A549 (cell line): Measurements from ENCODE around the gene SRMS. TPM values are rescaled to one million over a fixed set of nuclear protein-coding genes. Genes with fewer than 3 reads are reported as not detected.

Experiments used
- ATAC-seq, 2 experiments: fragments of 200-7000 bp in 1 of 2; fragments of >200 bp in 1 of 2; cut with Nextera tagmentation in 1 of 2; cut with Tn5 transposase in 1 of 2; 3 replicates each; pipeline versions ENCODE4 v1.8.0 to v1.9.1; 2018 to 2020; ENCODE audit warnings: mild to moderate bottlenecking in 1 of 2, moderate library complexity in 1 of 2
- CTCF ChIA-PET: fragments of 300-600 bp; sonication (Branson Sonifier 250); formaldehyde crosslinking; extraction: SDS; loops from one replicate; lab custom pipeline; 2021; ENCODE audit warnings: antibody characterized with exemption, inconsistent platforms; lab: Yijun Ruan, JAX
- POLR2A ChIA-PET: fragments of 350-600 bp; formaldehyde crosslinking; extraction: SDS; loops from one replicate; lab custom pipeline; 2021; ENCODE audit warnings: antibody characterized with exemption, inconsistent platforms; lab: Yijun Ruan, JAX
- DNase-seq, 2 experiments: peaks; one replicate each; pipeline versions ENCODE4 v3.0.0 to v3.0.0-alpha.2; 2011 to 2016; ENCODE audit warnings: low read depth in 1 of 2, low spot score in 1 of 2
- FAIRE-seq: peaks from 2 replicates; lab custom pipeline; 2011; peaks lifted over from hg19 to GRCh38; lab: Jason Lieb, UNC
- H3K27ac ChIP-seq, 2 experiments: fragments of >200 bp; sonication (Bioruptor Twin); formaldehyde crosslinking; 3 replicates each; pipeline ENCODE4 v1.5.1; 2016 to 2017
- H3K4me1 ChIP-seq: fragments of >200 bp; sonication (Bioruptor Twin); formaldehyde crosslinking; 3 replicates; pipeline ENCODE4 v1.6.1; 2016
- H3K4me2 ChIP-seq: fragments of >200 bp; sonication (Bioruptor Twin); formaldehyde crosslinking; 3 replicates; pipeline ENCODE4 v1.6.1; 2016
- H3K4me3 ChIP-seq: fragments of >200 bp; sonication (Bioruptor Twin); formaldehyde crosslinking; 3 replicates; pipeline ENCODE4 v1.5.1; 2016
- H3K9me3 ChIP-seq: fragments of >200 bp; sonication (Bioruptor Twin); formaldehyde crosslinking; 3 replicates; pipeline ENCODE4 v1.6.1; 2016
- ATOH8 ChIP-seq: fragments of 250-450 bp; sonication (Bioruptor Pico); IDR thresholded peaks from 2 replicates; pipeline ENCODE4 v1.5.0; 2020; ENCODE audit warnings: low read depth, mild to moderate bottlenecking, moderate library complexity
- BHLHE40 ChIP-seq: IDR thresholded peaks from 2 replicates; pipeline ENCODE4 v1.6.1; 2012; ENCODE audit warnings: low read depth, low read length, inconsistent platforms
- CBX8 ChIP-seq: fragments of 200-600 bp; sonication (generic); IDR thresholded peaks from 2 replicates; pipeline ENCODE4 v1.6.1; 2016
- CHD2 ChIP-seq: fragments of 150-350 bp; IDR thresholded peaks from 2 replicates; pipeline ENCODE4 v1.6.1; 2014; ENCODE audit warnings: low read length; ENCODE audit not compliant: partially characterized antibody
- CHD4 ChIP-seq: fragments of 200-600 bp; sonication (generic); IDR thresholded peaks from 2 replicates; pipeline ENCODE4 v1.6.1; 2016; ENCODE audit warnings: antibody characterized with exemption, mild to moderate bottlenecking, borderline replicate concordance
- EHF ChIP-seq: fragments of 250-450 bp; sonication (Bioruptor Pico); IDR thresholded peaks from 2 replicates; pipeline ENCODE4 v1.5.0; 2020; ENCODE audit warnings: mild to moderate bottlenecking
- EP300 ChIP-seq, 2 experiments: fragments of >200 bp; sonication (Bioruptor Twin); formaldehyde crosslinking; IDR thresholded peaks; 2 replicates in 1 of 2; 3 replicates in 1 of 2; pipeline ENCODE4 v1.6.1; 2016 to 2017
- ESRRA ChIP-seq: fragments of 150-350 bp; IDR thresholded peaks from 2 replicates; pipeline ENCODE4 v1.6.1; 2014; ENCODE audit warnings: mild to moderate bottlenecking, low read length, borderline replicate concordance
- FOSB ChIP-seq: fragments of 250-450 bp; sonication (Bioruptor Pico); IDR thresholded peaks from 2 replicates; pipeline ENCODE4 v1.5.0; 2020; ENCODE audit warnings: mild to moderate bottlenecking, moderate library complexity
- GATA3 ChIP-seq: IDR thresholded peaks from 2 replicates; pipeline ENCODE4 v1.6.1; 2012; ENCODE audit warnings: borderline replicate concordance
- HDAC2 ChIP-seq: fragments of 200-600 bp; sonication (generic); IDR thresholded peaks from 2 replicates; pipeline ENCODE4 v1.6.1; 2016
- HEYL ChIP-seq: fragments of 250-450 bp; sonication (Bioruptor Pico); IDR thresholded peaks from 2 replicates; pipeline ENCODE4 v1.8.0; 2021; ENCODE audit warnings: mild to moderate bottlenecking, moderate library complexity
- HOXB13 ChIP-seq: fragments of 250-450 bp; sonication (Bioruptor Pico); IDR thresholded peaks from 2 replicates; pipeline ENCODE4 v1.5.0; 2020; ENCODE audit warnings: low read depth, mild to moderate bottlenecking, moderate library complexity
- JUN ChIP-seq, 2 experiments: fragments of >200 bp; sonication (Bioruptor Twin); formaldehyde crosslinking; IDR thresholded peaks; 2 replicates in 1 of 2; 3 replicates in 1 of 2; pipeline ENCODE4 v1.6.1; 2016 to 2017
- MAZ ChIP-seq: fragments of 150-350 bp; IDR thresholded peaks from 2 replicates; pipeline ENCODE4 v1.6.1; 2014; ENCODE audit warnings: antibody characterized with exemption, low read depth, low read length, borderline replicate concordance
- MYC ChIP-seq: IDR thresholded peaks from 2 replicates; pipeline ENCODE4 v1.6.1; 2012; ENCODE audit warnings: mild to moderate bottlenecking, inconsistent platforms, low read length, improper control_type of control experiment, borderline replicate concordance
- NFE2L2 ChIP-seq: fragments of 150-350 bp; conservative IDR thresholded peaks from 2 replicates; pipeline ENCODE4 v1.6.1; 2014; ENCODE audit warnings: low read length
- NR3C1 ChIP-seq: fragments of >200 bp; sonication (Bioruptor Twin); formaldehyde crosslinking; IDR thresholded peaks from 3 replicates; pipeline ENCODE4 v1.6.1; 2017
- POLR2A ChIP-seq: IDR thresholded peaks from 2 replicates; pipeline ENCODE4 v1.6.1; 2012; ENCODE audit warnings: mild to moderate bottlenecking, low read length
- POLR2AphosphoS2 ChIP-seq: conservative IDR thresholded peaks from 2 replicates; pipeline ENCODE4 v1.6.1; 2012; ENCODE audit warnings: low read length, improper control_type of control experiment, inconsistent platforms
- RAD21 ChIP-seq, 2 experiments: fragments of >200 bp in 1 of 2; sonication (Bioruptor Twin) in 1 of 2; formaldehyde crosslinking in 1 of 2; IDR thresholded peaks in 1 of 2; conservative IDR thresholded peaks in 1 of 2; 2 replicates in 1 of 2; 3 replicates in 1 of 2; pipeline ENCODE4 v1.6.1; 2012 to 2018; ENCODE audit warnings: inconsistent platforms in 1 of 2
- REST ChIP-seq: fragments of 200-600 bp; sonication (generic); IDR thresholded peaks from 2 replicates; pipeline ENCODE4 v1.6.1; 2016; ENCODE audit warnings: antibody characterized with exemption, mild to moderate bottlenecking, moderate library complexity
- RFX5 ChIP-seq: fragments of 450-650 bp; IDR thresholded peaks from 2 replicates; pipeline ENCODE4 v1.7.1; 2014; ENCODE audit warnings: antibody characterized with exemption, mild to moderate bottlenecking, moderate library complexity
- SMC3 ChIP-seq: fragments of >200 bp; sonication (Bioruptor Twin); formaldehyde crosslinking; IDR thresholded peaks from 3 replicates; pipeline ENCODE4 v1.6.1; 2018; ENCODE audit warnings: inconsistent platforms
- SREBF2 ChIP-seq: fragments of 450-650 bp; IDR thresholded peaks from 2 replicates; pipeline ENCODE4 v1.6.1; 2014; ENCODE audit warnings: mild to moderate bottlenecking, moderate library complexity
- TP53 ChIP-seq: fragments of 250-450 bp; sonication (Bioruptor Pico); IDR thresholded peaks from 2 replicates; pipeline ENCODE4 v1.5.0; 2021; ENCODE audit warnings: mild to moderate bottlenecking, moderate library complexity
- USF2 ChIP-seq: fragments of 450-650 bp; IDR thresholded peaks from 2 replicates; pipeline ENCODE4 v1.6.1; 2014; ENCODE audit warnings: antibody characterized with exemption
- ZFP36 ChIP-seq: fragments of 450-650 bp; IDR thresholded peaks from 2 replicates; pipeline ENCODE4 v1.6.1; 2014; ENCODE audit warnings: borderline replicate concordance; ENCODE audit not compliant: partially characterized antibody
- ZNF302 ChIP-seq: fragments of 250-450 bp; sonication (Bioruptor Pico); IDR thresholded peaks from 2 replicates; pipeline ENCODE4 v1.9.0; 2021; ENCODE audit warnings: inconsistent platforms, mild to moderate bottlenecking, moderate library complexity
- ZSCAN20 ChIP-seq: fragments of 250-450 bp; sonication (Bioruptor Pico); IDR thresholded peaks from 2 replicates; pipeline ENCODE4 v1.8.0; 2022; ENCODE audit warnings: mild to moderate bottlenecking, moderate library complexity
- WGBS: methylation state at CpG from one replicate; pipeline ENCODE4 v1.1.6; 2017; ENCODE audit errors: missing lambda C conversion rate; 5-methylcytosine and 5-hydroxymethylcytosine counted together
- polyA plus RNA-seq, 4 experiments: library from polyadenylated mRNA; depleted of rRNA in 3 of 4; stranded (reverse); fragments of >200 nt; fragmentation: RNase III in 1 of 4; extraction: RNeasy Plus Mini Kit Qiagen cat#74134 plus additional on column Dnase treatment in 1 of 4; gene quantifications; 2 replicates in 3 of 4; 3 replicates in 1 of 4; pipeline ENCODE4 v1.2.3, GENCODE V29; 2011 to 2017

The SRMS gene
- polyA plus RNA-seq, 2 of the 4 experiments (the other 2 are of a cell fraction): not detected

- no peak overlapping the region for H3K27ac ChIP-seq
- H3K4me2 ChIP-seq: no peak overlapping the region
- no peak for TF ChIP-seq CHD4
- TF ChIP-seq ZSCAN20: no peak
- TF ChIP-seq HOXB13 (CRISPR knock-in tag): no peak
- no peak for TF ChIP-seq POLR2AphosphoS2
- TF ChIP-seq ESRRA: no peak
- TF ChIP-seq REST: no peak
- no peak for TF ChIP-seq NR3C1
- TF ChIP-seq POLR2A: no peak
- no peak for TF ChIP-seq JUN (IDR thresholded peaks at IDR 0.05)
- TF ChIP-seq CHD2: no peak
- no peak for TF ChIP-seq RFX5
- no peak for TF ChIP-seq NFE2L2
- TF ChIP-seq ZNF302: no peak
- no peak for TF ChIP-seq TP53 (CRISPR knock-in tag)
- H3K4me1 ChIP-seq: no peaks in the 10 kb centered on the region
- WGBS: 28% methylated on average over 8 of the region's 8 CpGs
- POLR2A ChIA-PET: interaction anchor here (1.6 kb wide), 1 partner anchor 15 kb away, joined by 8 read pairs; the partner anchor contains the start of gene PPDPF
- H3K9me3 ChIP-seq: peaks cover 17% of the 10 kb centered on the region
- no peak overlapping the region for H3K4me3 ChIP-seq
- DNase-seq: no peak
- CTCF ChIA-PET: interaction anchor here (1.3 to 3.2 kb wide), 2 partner anchors 9 to 32 kb away, joined by 4 to 20 read pairs; partner anchors contain the start of gene PTK6
- no peak for FAIRE-seq
- ATAC-seq: no peak
These were observed 42.3 kb downstream of the SRMS start for GRCh38 chr20:63505281-63505680.

GRCh38 chr20:63504642-63505041 is 42.9 kb downstream of the SRMS start:
- no peak overlapping the region for H3K27ac ChIP-seq
- 63% methylated on average over 9 of the region's 9 CpGs for WGBS
- DNase-seq (no peak), ATAC-seq (no peak), FAIRE-seq (no peak)
- CTCF ChIA-PET: interaction anchor here (1.3 to 3.2 kb wide), 2 partner anchors 8 to 33 kb away, joined by 4 to 20 read pairs; partner anchors contain the start of gene PTK6
- H3K4me3 ChIP-seq: no peak overlapping the region
- TF ChIP-seq HDAC2 (no peak), BHLHE40 (no peak), GATA3 (no peak), ESRRA (no peak), FOSB (CRISPR knock-in tag) (no peak), SMC3 (no peak), CHD4 (no peak)
- TF ChIP-seq, all 56 proteins: peak for 0
- Histone ChIP-seq H3K4me1 (peaks cover under 1% of the 10 kb centered on the region; the same call in 1 of the 3 replicates), H3K4me2 (no peak overlapping the region), H3K9me3 (peaks cover 17% of the 10 kb centered on the region)
- POLR2A ChIA-PET: interaction anchor here (1.6 kb wide), 1 partner anchor 16 kb away, joined by 8 read pairs; the partner anchor contains the start of gene PPDPF

- ChIA-PET POLR2A (interaction anchor here (1.4 kb wide), 1 partner anchor 17 kb away, joined by 7 read pairs; the partner anchor contains the start of gene PPDPF), CTCF (interaction anchor here (1.0 kb wide), 1 partner anchor 10 kb away, joined by 3 read pairs; no protein-coding TSS in a partner anchor)
- H3K4me2 ChIP-seq: no peak overlapping the region
- WGBS: 39% methylated on average over 7 of the region's 7 CpGs
- H3K9me3 ChIP-seq: peaks cover 17% of the 10 kb centered on the region
- H3K27ac ChIP-seq: no peak overlapping the region
- H3K4me1 ChIP-seq: peaks cover 5% of the 10 kb centered on the region; the same call in 1 of the 3 replicates
- FAIRE-seq (no peak), DNase-seq (no peak), ATAC-seq (no peak)
- TF ChIP-seq EHF (CRISPR knock-in tag) (no peak), USF2 (no peak), CBX8 (no peak), MYC (no peak), RAD21 (conservative IDR thresholded peaks at IDR 0.05 in 1 of 2, IDR thresholded peaks at IDR 0.05 in 1 of 2) (no peak), SREBF2 (no peak), CHD2 (no peak), EP300 (IDR thresholded peaks at IDR 0.05) (no peak), HEYL (no peak), JUN (IDR thresholded peaks at IDR 0.05) (no peak), ATOH8 (CRISPR knock-in tag) (no peak), MAZ (no peak), ZFP36 (no peak)
- H3K4me3 ChIP-seq: no peak overlapping the region
These were observed 44.0 kb downstream of the SRMS start for GRCh38 chr20:63503524-63503923.
